Neuronal stem cell (in vitro differentiated cells): ENCODE measurements around the gene GYS2.

Source experiments
- DNase-seq: peaks from one replicate; pipeline ENCODE4 v3.0.0-alpha.2; 2013; ENCODE audit warnings: low spot score
- H2AFZ ChIP-seq: one replicate; pipeline ENCODE4 v1.6.1; 2013; ENCODE audit warnings: mild to moderate bottlenecking, low read length, inconsistent platforms
- H2AK5ac ChIP-seq: 2 replicates; pipeline ENCODE4 v1.6.1; 2013; ENCODE audit warnings: low read depth, mild to moderate bottlenecking, inconsistent platforms, low read length, moderate library complexity, mixed read lengths
- H2BK120ac ChIP-seq: 2 replicates; pipeline ENCODE4 v1.6.1; 2013; ENCODE audit warnings: low read depth, mild to moderate bottlenecking, inconsistent platforms, low read length, moderate library complexity, mixed read lengths
- H2BK12ac ChIP-seq: one replicate; pipeline ENCODE4 v1.6.1; 2013; ENCODE audit warnings: low read length, inconsistent platforms
- H2BK15ac ChIP-seq: 2 replicates; pipeline ENCODE4 v1.6.1; 2013; ENCODE audit warnings: mild to moderate bottlenecking, low read length, inconsistent platforms, mixed read lengths
- H2BK5ac ChIP-seq: one replicate; pipeline ENCODE4 v1.6.1; 2013; ENCODE audit warnings: inconsistent platforms, mild to moderate bottlenecking, low read length, moderate library complexity
- H3K14ac ChIP-seq: one replicate; pipeline ENCODE4 v1.6.1; 2013; ENCODE audit warnings: low read length, inconsistent platforms
- H3K18ac ChIP-seq: 2 replicates; pipeline ENCODE4 v1.6.1; 2013; ENCODE audit warnings: low read length, inconsistent platforms
- H3K23ac ChIP-seq: 2 replicates; pipeline ENCODE4 v1.6.1; 2013; ENCODE audit warnings: low read depth, mild to moderate bottlenecking, mixed read lengths, low read length, inconsistent platforms; ENCODE audit not compliant: poor library complexity
- H3K27ac ChIP-seq: replicated peaks from 3 replicates; pipeline ENCODE4 v1.5.1; 2013; ENCODE audit warnings: low read length, inconsistent platforms
- H3K27me3 ChIP-seq, 3 experiments: 2 replicates each; pipeline ENCODE4 v1.6.1; 2013; ENCODE audit warnings: low read length in 3 of 3, mild to moderate bottlenecking in 2 of 3, inconsistent platforms in 1 of 3, low read depth in 1 of 3, mixed read lengths in 1 of 3, moderate library complexity in 1 of 3; ENCODE audit not compliant: control insufficient read depth in 3 of 3, insufficient read depth in 3 of 3
- H3K36me3 ChIP-seq, 2 donors: replicated peaks in 1 of 2; 2 replicates each; pipeline ENCODE4 v1.6.1; 2013; ENCODE audit warnings: low read length in 2 of 2; ENCODE audit not compliant: control insufficient read depth in 2 of 2, insufficient read depth in 2 of 2
- H3K4ac ChIP-seq: 2 replicates; pipeline ENCODE4 v1.6.1; 2013; ENCODE audit warnings: inconsistent platforms, mild to moderate bottlenecking, low read length, moderate library complexity
- H3K4me1 ChIP-seq, 2 donors: 1 replicate in 1 of 2; 2 replicates in 1 of 2; pipeline ENCODE4 v1.6.1; 2013; ENCODE audit warnings: low read length in 2 of 2, low read depth in 1 of 2; ENCODE audit not compliant: control insufficient read depth in 2 of 2, insufficient read depth in 1 of 2
- H3K4me2 ChIP-seq: one replicate; pipeline ENCODE4 v1.6.1; 2013; ENCODE audit warnings: mild to moderate bottlenecking, low read length, inconsistent platforms; ENCODE audit not compliant: insufficient read depth, poor library complexity, severe bottlenecking
- H3K4me3 ChIP-seq, 2 donors: 2 replicates each; pipeline ENCODE4 v1.5.1; 2013; ENCODE audit warnings: low read length in 2 of 2, mild to moderate bottlenecking in 2 of 2, inconsistent platforms in 1 of 2, moderate library complexity in 1 of 2
- H3K79me1 ChIP-seq: one replicate; pipeline ENCODE4 v1.6.1; 2013; ENCODE audit warnings: low read depth, mild to moderate bottlenecking, inconsistent platforms, low read length, moderate library complexity
- H3K9ac ChIP-seq: one replicate; pipeline ENCODE4 v1.6.1; 2013; ENCODE audit warnings: mild to moderate bottlenecking, low read depth, low read length, inconsistent platforms; ENCODE audit not compliant: poor library complexity
- H3K9me3 ChIP-seq, 2 donors: replicated peaks in 1 of 2; 2 replicates each; pipeline versions ENCODE3 to v1.6.1; 2013; ENCODE audit warnings: low read length in 2 of 2, mild to moderate bottlenecking in 2 of 2, inconsistent platforms in 1 of 2, low read depth in 1 of 2, mixed read lengths in 1 of 2, moderate library complexity in 1 of 2; ENCODE audit not compliant: control insufficient read depth in 2 of 2, insufficient read depth in 1 of 2
- H4K8ac ChIP-seq: one replicate; pipeline ENCODE4 v1.6.1; 2013; ENCODE audit warnings: low read depth, mild to moderate bottlenecking, inconsistent platforms, low read length, moderate library complexity
- H4K91ac ChIP-seq: one replicate; pipeline ENCODE4 v1.6.1; 2013; ENCODE audit warnings: low read length, low read depth, mild to moderate bottlenecking, inconsistent platforms; ENCODE audit not compliant: poor library complexity
- WGBS, 2 donors: extraction: QIAGEN DNeasy Blood & Tissue Kit; methylation state at CpG; one replicate each; pipeline ENCODE4 v1.1.7; 2013; ENCODE audit warnings: missing lambda C conversion rate in 2 of 2, mixed read lengths in 1 of 2; ENCODE audit not compliant: insufficient read length in 2 of 2, insufficient replicate concordance in 1 of 2; ENCODE audit errors: extremely low coverage in 2 of 2; 5-methylcytosine and 5-hydroxymethylcytosine counted together

GYS2 gene

GRCh38 chr12:21615431-21615830 lies 10.8 kb upstream of the GYS2 start:
- Histone ChIP-seq H3K4me2 (no peak overlapping the region), H3K23ac (no peak overlapping the region), H3K14ac (no peak overlapping the region), H3K4me3 (no peak overlapping the region), H2BK120ac (no peak overlapping the region), H4K8ac (no peak overlapping the region), H3K4ac (no peak overlapping the region), H2AK5ac (no peak overlapping the region), H4K91ac (no peak overlapping the region), H2AFZ (no peak overlapping the region), H3K9me3 (no peaks in the 10 kb centered on the region), H3K9ac (no peak overlapping the region), H2BK5ac (no peak overlapping the region), H3K79me1 (no peaks in the 10 kb centered on the region), H3K27ac (no peak overlapping the region), H2BK15ac (no peak overlapping the region), H3K36me3 (no peaks in the 10 kb centered on the region), H3K27me3 (no peaks in the 10 kb centered on the region), H3K4me1 (no peaks in the 10 kb centered on the region), H3K18ac (no peak overlapping the region), H2BK12ac (no peak overlapping the region)
- DNase-seq = no peak
- WGBS, 2 donors = no CpG with 5 or more reads among the region's 1 CpG

DNA sequence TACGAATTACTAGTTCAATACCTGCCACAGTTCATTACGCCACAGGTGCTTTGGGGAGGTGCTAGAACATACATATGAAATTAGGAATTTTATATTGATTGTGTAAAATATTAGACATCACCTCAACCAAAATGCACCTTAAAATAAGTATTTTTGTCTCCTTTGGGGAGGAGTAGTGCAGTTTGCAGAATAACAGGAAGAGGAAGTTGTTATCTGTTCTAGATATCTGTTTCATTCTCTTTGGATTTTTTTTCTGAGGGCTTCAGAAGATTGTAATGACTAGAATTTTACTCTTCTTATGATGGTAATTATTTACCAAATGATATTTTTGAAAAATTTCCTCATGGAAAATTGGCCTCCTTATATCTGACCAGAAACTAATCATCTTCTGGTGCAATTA lies 9.9 kb upstream of the GYS2 start:
- H2BK120ac ChIP-seq = no peak overlapping the region
- H3K4me2 ChIP-seq = no peak overlapping the region
- no peak overlapping the region for H3K23ac ChIP-seq
- no peak overlapping the region for H2BK15ac ChIP-seq
- no peaks in the 10 kb centered on the region for H3K36me3 ChIP-seq
- H3K4me3 ChIP-seq = no peak overlapping the region
- no peaks in the 10 kb centered on the region for H3K79me1 ChIP-seq
- H3K4ac ChIP-seq = no peak overlapping the region
- no peak overlapping the region for H2AK5ac ChIP-seq
- no peaks in the 10 kb centered on the region for H3K27me3 ChIP-seq
- no peak overlapping the region for H2AFZ ChIP-seq
- H3K27ac ChIP-seq = no peak overlapping the region
- no peak overlapping the region for H3K14ac ChIP-seq
- no peak overlapping the region for H2BK12ac ChIP-seq
- no peak overlapping the region for H4K8ac ChIP-seq
- no peak overlapping the region for H4K91ac ChIP-seq
- H3K18ac ChIP-seq = no peak overlapping the region
- H2BK5ac ChIP-seq = no peak overlapping the region
- H3K9me3 ChIP-seq = no peaks in the 10 kb centered on the region
- WGBS, 2 donors = no CpG with 5 or more reads among the region's 2 CpGs
- H3K9ac ChIP-seq = no peak overlapping the region
- no peaks in the 10 kb centered on the region for H3K4me1 ChIP-seq
- no peak for DNase-seq

DNA sequence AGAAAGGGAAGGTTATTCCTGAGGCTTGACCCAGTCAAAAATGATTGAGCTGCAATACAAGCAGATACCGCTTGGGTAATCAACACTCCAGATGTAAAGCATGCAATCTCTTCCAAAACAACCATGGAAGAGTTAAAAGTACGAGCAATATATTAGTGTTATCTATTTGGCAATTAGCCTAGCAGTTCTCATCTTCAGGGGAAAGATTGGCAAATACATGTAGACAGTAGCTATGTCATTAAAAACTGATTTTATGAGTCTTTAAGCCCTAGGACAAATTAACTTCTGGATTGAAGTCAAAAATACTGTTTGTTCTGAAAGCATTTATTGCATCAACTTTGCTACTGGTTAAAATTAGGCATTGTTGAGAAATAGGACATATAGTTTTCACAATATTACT lies 9.3 kb upstream of the GYS2 start:
- H3K23ac ChIP-seq = no peak overlapping the region
- H2BK15ac ChIP-seq = no peak overlapping the region
- H2AFZ ChIP-seq = no peak overlapping the region
- no peak overlapping the region for H2BK120ac ChIP-seq
- no peaks in the 10 kb centered on the region for H3K79me1 ChIP-seq
- H3K27me3 ChIP-seq = no peaks in the 10 kb centered on the region
- no peaks in the 10 kb centered on the region for H3K36me3 ChIP-seq
- H3K4ac ChIP-seq = no peak overlapping the region
- no peak overlapping the region for H2BK5ac ChIP-seq
- no CpG with 5 or more reads among the region's 2 CpGs for WGBS, 2 donors
- no peak overlapping the region for H3K4me2 ChIP-seq
- H3K9me3 ChIP-seq = no peaks in the 10 kb centered on the region
- H3K14ac ChIP-seq = no peak overlapping the region
- DNase-seq = no peak
- no peak overlapping the region for H3K9ac ChIP-seq
- no peak overlapping the region for H3K4me3 ChIP-seq
- no peak overlapping the region for H2BK12ac ChIP-seq
- no peak overlapping the region for H4K8ac ChIP-seq
- no peak overlapping the region for H2AK5ac ChIP-seq
- H3K4me1 ChIP-seq = no peaks in the 10 kb centered on the region
- H3K18ac ChIP-seq = no peak overlapping the region
- no peak overlapping the region for H3K27ac ChIP-seq
- H4K91ac ChIP-seq = no peak overlapping the region

GRCh38 chr12:21608196-21608595 lies 3.5 kb upstream of the GYS2 start:
- Histone ChIP-seq H3K9ac (no peak overlapping the region), H3K79me1 (no peaks in the 10 kb centered on the region), H4K91ac (no peak overlapping the region), H2BK15ac (no peak overlapping the region), H3K36me3 (no peaks in the 10 kb centered on the region), H3K27me3 (no peaks in the 10 kb centered on the region), H4K8ac (no peak overlapping the region), H3K23ac (no peak overlapping the region), H3K18ac (no peak overlapping the region), H2BK120ac (no peak overlapping the region), H2BK5ac (no peak overlapping the region), H3K14ac (no peak overlapping the region), H3K4me2 (no peak overlapping the region), H3K4me3 (no peak overlapping the region), H2BK12ac (no peak overlapping the region), H3K9me3 (no peaks in the 10 kb centered on the region), H3K4ac (no peak overlapping the region), H3K27ac (no peak overlapping the region), H3K4me1 (peaks cover 2 to 6% of the 10 kb centered on the region in 2 donors), H2AK5ac (no peak overlapping the region), H2AFZ (no peak overlapping the region)
- no peak for DNase-seq
